ENCODE data around the gene TESK2. TPM values are rescaled to one million over a fixed set of nuclear protein-coding genes. Genes with fewer than 3 reads are reported as not detected.
A peak's percentile ranks its signal among the peaks of the same experiment; 100 is the strongest.

The TESK2 gene
- total RNA-seq, 1 experiment from 2014 or later = 13.8 TPM

- peak; percentile 18 to 51 for DNase-seq
- H3K27ac ChIP-seq = no peak overlapping the region
- H3K79me2 ChIP-seq (ENCODE audit: low read depth) = peaks cover 57% of the 10 kb centered on the region
- no peaks in the 10 kb centered on the region for H3K9me3 ChIP-seq (ENCODE audit: insufficient read depth, low read depth)
- 0 out of 2 replicates have a peak, but pooled peaks cover 8% of the 10 kb centered on the region for H3K36me3 ChIP-seq (ENCODE audit: low read depth)
- no TSS peak for BruUV-seq (replicated peaks)
- ChIA-PET POLR2A (ENCODE audit: unreplicated experiment) (no interaction called here), CTCF (interaction anchor here (0.6 to 1.6 kb wide), 2 partner anchors 34 to 1612 kb away, joined by 4 to 11 read pairs; no protein-coding TSS in a partner anchor)
- H3K27me3 ChIP-seq (ENCODE audit: insufficient read depth, low read depth) = no peaks in the 10 kb centered on the region
- no peaks in the 10 kb centered on the region for H4K20me1 ChIP-seq (ENCODE audit: insufficient read depth)
- peaks cover 41% of the 10 kb centered on the region for H3F3A ChIP-seq (ENCODE audit: insufficient read depth, low read depth)
- H3K4me1 ChIP-seq (replicated peaks; ENCODE audit: insufficient read depth) = peaks cover 61% of the 10 kb centered on the region
- intact Hi-C loops (cut with micrococcal nuclease; ENCODE audit: unreplicated experiment) = loop anchor here (5.0 kb wide), 1 partner anchor 245 kb away; the partner anchor contains the start of gene NASP
- H3K9me2 ChIP-seq (ENCODE audit: insufficient read depth) = no peaks in the 10 kb centered on the region
- no peak overlapping the region for H2AFZ ChIP-seq
- H3K4me3 ChIP-seq = no peak overlapping the region
- TF ChIP-seq EZH2 (IDR thresholded peaks at IDR 0.05; ENCODE audit: low read depth) (no peak), CTCF (conservative IDR thresholded peaks at IDR 0.05) (no peak)
- H3K4me2 ChIP-seq = peak overlapping the region; percentile 90; the same call in 1 of the 2 replicates
These were observed 153.2 kb downstream of the TESK2 start for GRCh38 chr1:45337630-45338325.

- Histone ChIP-seq H3K4me2 (peak overlapping the region; percentile 71), H4K20me1 (ENCODE audit: insufficient read depth) (no peaks in the 10 kb centered on the region), H3K4me1 (replicated peaks; ENCODE audit: insufficient read depth) (peaks cover 50% of the 10 kb centered on the region), H3K9me2 (ENCODE audit: insufficient read depth) (no peaks in the 10 kb centered on the region), H2AFZ (no peak overlapping the region), H3K27me3 (ENCODE audit: insufficient read depth, low read depth) (no peaks in the 10 kb centered on the region), H3K27ac (peak overlapping the region; percentile 82), H3K36me3 (ENCODE audit: low read depth) (0 out of 2 replicates have a peak, but pooled peaks cover 8% of the 10 kb centered on the region), H3K79me2 (ENCODE audit: low read depth) (peaks cover 38% of the 10 kb centered on the region), H3K4me3 (peak overlapping the region; percentile 34; the same call in 1 of the 2 replicates), H3F3A (ENCODE audit: insufficient read depth, low read depth) (peaks cover 42% of the 10 kb centered on the region), H3K9me3 (ENCODE audit: insufficient read depth, low read depth) (no peaks in the 10 kb centered on the region)
- BruUV-seq (replicated peaks) = no TSS peak
- peak; percentile 29 to 95 for DNase-seq
- intact Hi-C loops (cut with micrococcal nuclease; ENCODE audit: unreplicated experiment) = loop anchor here (5.0 kb wide), 1 partner anchor 246 kb away; the partner anchor contains the start of gene NASP
- CTCF ChIA-PET = no interaction called here
- POLR2A ChIA-PET (ENCODE audit: unreplicated experiment) = interaction anchor here (0.6 to 0.8 kb wide), 8 partner anchors 8 to 848 kb away, joined by 3 to 9 read pairs (median 4); no protein-coding TSS in a partner anchor
- TF ChIP-seq EZH2 (IDR thresholded peaks at IDR 0.05; ENCODE audit: low read depth) (no peak), CTCF (conservative IDR thresholded peaks at IDR 0.05) (no peak)
These were observed 155.1 kb downstream of the TESK2 start for GRCh38 chr1:45335855-45336324.

GRCh38 chr1:45334308-45335245 is 156.4 kb downstream of the TESK2 start:
- H3K4me3 ChIP-seq = no peak overlapping the region
- peaks cover 29% of the 10 kb centered on the region for H3K79me2 ChIP-seq (ENCODE audit: low read depth)
- DNase-seq = no peak
- 0 out of 2 replicates have a peak, but pooled peaks cover 9% of the 10 kb centered on the region for H3K36me3 ChIP-seq (ENCODE audit: low read depth)
- no peak overlapping the region for H2AFZ ChIP-seq
- H3K27ac ChIP-seq = peak overlapping the region; percentile 82; the same call in 1 of the 2 replicates
- BruUV-seq (replicated peaks) = no TSS peak
- intact Hi-C loops (cut with micrococcal nuclease; ENCODE audit: unreplicated experiment) = loop anchor here (5.0 kb wide), 1 partner anchor 248 kb away; the partner anchor contains the start of gene NASP
- no peaks in the 10 kb centered on the region for H3K27me3 ChIP-seq (ENCODE audit: insufficient read depth, low read depth)
- POLR2A ChIA-PET (ENCODE audit: unreplicated experiment) = no interaction called here
- H3K9me2 ChIP-seq (ENCODE audit: insufficient read depth) = no peaks in the 10 kb centered on the region
- peaks cover 53% of the 10 kb centered on the region for H3F3A ChIP-seq (ENCODE audit: insufficient read depth, low read depth)
- peaks cover 61% of the 10 kb centered on the region for H3K4me1 ChIP-seq (replicated peaks; ENCODE audit: insufficient read depth)
- CTCF ChIA-PET = interaction anchor here (0.6 kb wide), 1 partner anchor 31 kb away, joined by 6 read pairs; no protein-coding TSS in a partner anchor
- TF ChIP-seq EZH2 (IDR thresholded peaks at IDR 0.05; ENCODE audit: low read depth) (no peak), CTCF (conservative IDR thresholded peaks at IDR 0.05) (no peak)
- no peaks in the 10 kb centered on the region for H3K9me3 ChIP-seq (ENCODE audit: insufficient read depth, low read depth)
- no peaks in the 10 kb centered on the region for H4K20me1 ChIP-seq (ENCODE audit: insufficient read depth)
- H3K4me2 ChIP-seq = peak overlapping the region; percentile 71

Measured in PC-9 (cell line).